ENCODE measurements around the gene G0S2.

G0S2 gene

GRCh38 chr1:209714338-209714737 is 39.1 kb downstream of the G0S2 start:
- DNase-seq (ENCODE audit: low read depth in 2 of 3, low spot score in 2 of 3), result no peak

GRCh38 chr1:209715314-209715713 is 40.1 kb downstream of the G0S2 start:
- DNase-seq (ENCODE audit: low read depth in 2 of 3, low spot score in 2 of 3), result no peak

- DNase-seq (ENCODE audit: low read depth in 2 of 3, low spot score in 2 of 3), result no peak
Measured at GRCh38 chr1:209717818-209718217, 42.6 kb downstream of the G0S2 start.

GRCh38 chr1:209720326-209720725 is 45.1 kb downstream of the G0S2 start:
- DNase-seq (ENCODE audit: low read depth in 2 of 3, low spot score in 2 of 3), result no peak

- no peak for DNase-seq (ENCODE audit: low read depth in 2 of 3, low spot score in 2 of 3)
Measured at GRCh38 chr1:209720826-209721225, 45.6 kb downstream of the G0S2 start.

GRCh38 chr1:209721323-209721722 is 46.1 kb downstream of the G0S2 start:
- DNase-seq (ENCODE audit: low read depth in 2 of 3, low spot score in 2 of 3), result no peak

GRCh38 chr1:209723265-209723664 is 48.1 kb downstream of the G0S2 start:
- no peak for DNase-seq (ENCODE audit: low read depth in 2 of 3, low spot score in 2 of 3)

GRCh38 chr1:209723756-209724693 is 48.8 kb downstream of the G0S2 start:
- peak in 1 of 3 experiments; percentile 23 for DNase-seq (ENCODE audit: low read depth in 2 of 3, low spot score in 2 of 3)
